Osteoblast (primary cell): Measurements from ENCODE around the gene MIEF2. TPM values are rescaled to one million over a fixed set of nuclear protein-coding genes. Genes with fewer than 3 reads are reported as not detected.

ENCODE experiments used
- DNase-seq: peaks from one replicate; pipeline ENCODE4 v3.0.0; 2011; ENCODE audit warnings: low spot score, mixed read lengths; ENCODE audit not compliant: insufficient read length; ENCODE audit errors: missing footprints
- H2AFZ ChIP-seq: 2 replicates; pipeline ENCODE4 v1.6.0; 2011; ENCODE audit warnings: mild to moderate bottlenecking, low read length
- H3K27ac ChIP-seq: 2 replicates; pipeline ENCODE4 v1.5.1; 2011; ENCODE audit warnings: mild to moderate bottlenecking, low read depth, low read length, moderate library complexity
- H3K27me3 ChIP-seq: 2 replicates; pipeline ENCODE4 v1.6.0; 2012; ENCODE audit warnings: mild to moderate bottlenecking, control low read depth, inconsistent platforms, low read length, moderate library complexity; ENCODE audit not compliant: insufficient read depth
- H3K36me3 ChIP-seq: 2 replicates; pipeline ENCODE4 v1.5.1; 2011; ENCODE audit warnings: mild to moderate bottlenecking, low read length, control low read depth, moderate library complexity; ENCODE audit not compliant: insufficient read depth
- H3K4me1 ChIP-seq: 2 replicates; pipeline ENCODE4 v1.5.1; 2011; ENCODE audit warnings: mild to moderate bottlenecking, low read length, control low read depth, moderate library complexity; ENCODE audit not compliant: insufficient read depth
- H3K4me2 ChIP-seq: 2 replicates; pipeline ENCODE4 v1.6.0; 2011; ENCODE audit warnings: mild to moderate bottlenecking, low read length; ENCODE audit not compliant: insufficient read depth
- H3K4me3 ChIP-seq: fragments of 200-600 bp; sonication (generic); 3 replicates; pipeline ENCODE4 v1.5.1; 2012; ENCODE audit warnings: mild to moderate bottlenecking, low read length, inconsistent platforms; ENCODE audit not compliant: insufficient read depth
- H3K79me2 ChIP-seq: 2 replicates; pipeline ENCODE4 v1.6.0; 2012; ENCODE audit warnings: mild to moderate bottlenecking, low read length, control low read depth, inconsistent platforms; ENCODE audit not compliant: insufficient read depth
- H3K9me3 ChIP-seq: 2 replicates; pipeline ENCODE4 v1.5.1; 2011; ENCODE audit warnings: low read depth, low read length, control low read depth
- H4K20me1 ChIP-seq: 2 replicates; pipeline ENCODE4 v1.6.0; 2012; ENCODE audit warnings: mild to moderate bottlenecking, low read length, control low read depth; ENCODE audit not compliant: insufficient read depth
- total RNA-seq: library from RNA; depleted of rRNA; stranded (reverse); fragments of >200 nt; gene quantifications from 2 replicates; pipeline ENCODE4 v1.2.3, GENCODE V29; 2012
- TF ChIP-seq, protein P1 (sequence below): IDR thresholded peaks from 2 replicates; pipeline ENCODE4 v1.5.1; 2011; ENCODE audit warnings: mild to moderate bottlenecking, low read depth, low read length, moderate library complexity; ENCODE audit errors: extremely low read depth

MIEF2 gene
- total RNA-seq, 1 donor = 14.5 TPM

DNA sequence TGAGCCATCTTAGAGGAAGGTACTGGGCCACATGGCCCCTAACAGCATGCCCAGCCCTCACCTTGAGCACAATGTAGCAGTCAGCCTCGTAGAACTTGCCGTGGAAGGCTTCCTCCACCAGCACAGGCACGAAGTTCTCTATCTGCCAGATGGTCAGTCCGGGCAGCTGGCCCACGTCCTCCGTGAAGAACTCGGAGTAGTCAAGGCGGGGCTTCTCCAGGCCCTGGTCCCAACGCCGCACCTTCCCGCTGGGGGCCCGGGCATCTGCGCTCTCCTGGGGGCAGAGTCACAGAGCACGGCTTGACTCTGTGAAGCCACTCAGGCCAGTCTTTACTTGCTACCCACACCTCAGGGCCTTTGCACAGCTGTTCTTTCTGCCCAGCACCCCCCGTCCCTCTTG, 9.3 kb upstream of the MIEF2 start:
- Histone ChIP-seq H3K4me1 (no peaks in the 10 kb centered on the region), H2AFZ (no peak overlapping the region), H3K4me3 (no peak overlapping the region), H3K9me3 (no peaks in the 10 kb centered on the region), H3K4me2 (no peak overlapping the region), H3K27ac (no peak overlapping the region), H3K36me3 (peaks cover 94% of the 10 kb centered on the region), H3K79me2 (peaks cover 30% of the 10 kb centered on the region), H4K20me1 (peaks cover 41% of the 10 kb centered on the region), H3K27me3 (no peaks in the 10 kb centered on the region)
- DNase-seq = no peak
- TF ChIP-seq, protein P1, sequence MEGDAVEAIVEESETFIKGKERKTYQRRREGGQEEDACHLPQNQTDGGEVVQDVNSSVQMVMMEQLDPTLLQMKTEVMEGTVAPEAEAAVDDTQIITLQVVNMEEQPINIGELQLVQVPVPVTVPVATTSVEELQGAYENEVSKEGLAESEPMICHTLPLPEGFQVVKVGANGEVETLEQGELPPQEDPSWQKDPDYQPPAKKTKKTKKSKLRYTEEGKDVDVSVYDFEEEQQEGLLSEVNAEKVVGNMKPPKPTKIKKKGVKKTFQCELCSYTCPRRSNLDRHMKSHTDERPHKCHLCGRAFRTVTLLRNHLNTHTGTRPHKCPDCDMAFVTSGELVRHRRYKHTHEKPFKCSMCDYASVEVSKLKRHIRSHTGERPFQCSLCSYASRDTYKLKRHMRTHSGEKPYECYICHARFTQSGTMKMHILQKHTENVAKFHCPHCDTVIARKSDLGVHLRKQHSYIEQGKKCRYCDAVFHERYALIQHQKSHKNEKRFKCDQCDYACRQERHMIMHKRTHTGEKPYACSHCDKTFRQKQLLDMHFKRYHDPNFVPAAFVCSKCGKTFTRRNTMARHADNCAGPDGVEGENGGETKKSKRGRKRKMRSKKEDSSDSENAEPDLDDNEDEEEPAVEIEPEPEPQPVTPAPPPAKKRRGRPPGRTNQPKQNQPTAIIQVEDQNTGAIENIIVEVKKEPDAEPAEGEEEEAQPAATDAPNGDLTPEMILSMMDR = no peak

DNA sequence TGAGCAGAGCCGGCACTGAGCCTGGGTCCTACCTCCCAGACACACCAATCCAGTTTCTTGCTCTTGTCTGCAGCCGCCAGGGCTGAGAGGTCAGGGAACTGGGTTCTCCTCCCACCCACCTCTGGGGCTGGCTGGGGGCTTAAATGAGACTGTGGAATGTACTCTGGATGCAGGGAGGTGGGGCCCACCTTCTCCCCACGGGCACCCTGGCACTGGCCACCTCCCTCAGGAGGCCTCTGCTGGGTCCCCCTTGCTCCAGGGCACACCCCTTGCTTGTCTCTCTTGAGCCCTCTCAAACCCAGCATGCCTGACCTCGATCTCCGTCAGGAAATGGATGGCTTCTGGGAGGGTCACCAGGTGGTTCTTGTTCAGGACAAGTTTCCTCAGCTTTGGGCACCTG, 8.3 kb upstream of the MIEF2 start:
- Histone ChIP-seq H3K36me3 (peaks cover 91% of the 10 kb centered on the region), H4K20me1 (peaks cover 46% of the 10 kb centered on the region)
- no peak for DNase-seq

DNA sequence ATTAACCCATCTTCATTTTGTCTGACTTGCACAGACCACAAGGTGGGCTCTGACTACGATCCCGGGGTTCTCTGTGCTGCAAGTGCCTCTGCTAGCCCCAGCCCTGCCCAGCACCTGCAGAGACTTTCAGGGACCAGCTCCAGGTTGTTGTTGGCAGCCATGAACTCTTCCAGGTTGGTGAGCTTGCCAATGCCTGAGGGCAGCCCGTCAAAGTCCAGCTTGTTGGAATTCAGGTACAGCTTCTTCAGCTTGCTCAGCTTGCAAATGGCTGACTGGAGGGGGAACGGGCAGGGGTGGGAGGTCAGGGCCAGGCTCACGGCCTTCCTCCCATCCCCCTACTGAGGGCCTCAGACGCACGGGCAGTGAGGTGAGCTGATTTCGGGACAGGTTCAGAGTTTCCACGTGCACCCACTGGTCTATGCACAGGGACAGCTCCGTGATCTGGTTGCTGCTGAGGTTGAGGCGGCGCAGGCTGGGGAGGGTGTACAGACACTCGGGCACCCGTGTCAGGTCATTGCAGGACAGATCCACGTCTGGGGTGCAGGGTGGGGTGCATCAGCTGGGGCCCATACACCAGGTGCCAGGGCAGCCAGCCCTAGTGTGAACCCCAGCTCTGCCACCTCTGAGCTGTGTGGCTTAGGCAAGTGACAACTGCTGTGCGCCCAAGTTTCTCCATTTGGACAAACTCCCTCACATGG, 7.1 kb upstream of the MIEF2 start:
- Histone ChIP-seq H3K4me1 (peaks cover 9% of the 10 kb centered on the region), H3K4me2 (no peak overlapping the region), H3K36me3 (peaks cover 80% of the 10 kb centered on the region), H3K27me3 (no peaks in the 10 kb centered on the region), H3K4me3 (no peak overlapping the region), H3K27ac (no peak overlapping the region), H3K9me3 (no peaks in the 10 kb centered on the region), H2AFZ (no peak overlapping the region), H4K20me1 (peaks cover 43% of the 10 kb centered on the region), H3K79me2 (peaks cover 49% of the 10 kb centered on the region)
- TF ChIP-seq, protein P1 = no peak
- no peak for DNase-seq

More for the DNA sequence above, 8.3 kb upstream of the MIEF2 start:
- H3K27me3 ChIP-seq = no peaks in the 10 kb centered on the region
- no peaks in the 10 kb centered on the region for H3K9me3 ChIP-seq
- no peak overlapping the region for H3K27ac ChIP-seq
- H3K4me3 ChIP-seq = no peak overlapping the region
- H3K79me2 ChIP-seq = peaks cover 39% of the 10 kb centered on the region
- H3K4me1 ChIP-seq = peaks cover 3% of the 10 kb centered on the region
- TF ChIP-seq, protein P1 = no peak
- H2AFZ ChIP-seq = no peak overlapping the region
- H3K4me2 ChIP-seq = no peak overlapping the region

DNA sequence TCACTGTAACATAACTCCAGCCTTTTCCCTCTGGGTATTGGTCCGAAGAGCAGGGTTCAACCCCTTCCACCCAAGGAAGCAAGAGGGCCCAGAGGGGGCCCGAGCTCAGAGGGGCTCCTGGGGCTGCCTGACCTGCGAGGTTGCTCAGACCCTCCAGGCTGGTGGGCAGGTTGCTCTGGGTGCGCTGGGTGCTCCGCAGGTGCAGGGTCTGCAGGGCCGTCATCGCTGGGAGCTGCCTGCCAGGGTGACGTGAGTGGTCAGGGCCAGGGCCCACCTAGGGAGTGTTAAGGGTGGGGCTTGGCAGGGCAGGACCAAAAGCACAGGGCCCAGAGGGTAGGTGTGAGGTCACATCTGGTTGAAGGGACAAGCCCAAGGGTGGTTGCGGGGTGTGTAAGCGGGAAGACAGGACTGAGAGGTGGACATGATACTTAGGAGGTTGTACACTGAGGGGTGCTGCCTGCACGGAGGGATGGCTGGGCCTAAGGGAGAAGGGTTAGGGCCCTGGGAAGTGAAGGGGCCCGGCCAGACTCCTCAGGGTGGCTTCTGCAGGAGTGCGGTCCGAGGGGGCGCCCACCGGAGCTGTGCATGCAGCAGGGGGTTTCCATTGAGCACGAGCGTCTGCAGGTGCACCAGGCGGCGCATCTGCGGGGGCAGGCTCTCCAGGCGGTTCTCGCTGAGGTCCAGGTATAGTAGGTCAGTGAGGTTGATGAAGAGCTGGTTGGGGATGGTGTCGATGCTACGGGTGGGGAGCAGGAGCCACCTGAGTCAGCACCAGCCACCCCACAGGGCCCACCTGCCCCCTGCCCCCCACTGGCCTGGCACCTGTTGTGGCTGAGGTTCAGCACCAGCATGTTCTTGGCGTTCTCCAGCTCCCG, 6.3 kb upstream of the MIEF2 start:
- Histone ChIP-seq H3K79me2 (peaks cover 52% of the 10 kb centered on the region), H3K36me3 (peaks cover 71% of the 10 kb centered on the region), H3K9me3 (no peaks in the 10 kb centered on the region), H3K4me1 (peaks cover 15% of the 10 kb centered on the region), H2AFZ (no peak overlapping the region), H3K27ac (no peak overlapping the region), H3K27me3 (no peaks in the 10 kb centered on the region), H3K4me2 (no peak overlapping the region), H4K20me1 (peaks cover 37% of the 10 kb centered on the region), H3K4me3 (no peak overlapping the region)
- TF ChIP-seq, protein P1 = no peak
- no peak for DNase-seq
